ENCODE results near the gene B4GALNT2. TPM values are rescaled to one million over a fixed set of nuclear protein-coding genes. Genes with fewer than 3 reads are reported as not detected.

B4GALNT2 gene
- total and polyA plus RNA-seq, 2 of the 13 experiments (the other 11 are each of a cell fraction or from before 2014, with no cell fraction given) = not detected

GRCh38 chr17:49191917-49192741 is 59.6 kb downstream of the B4GALNT2 start (continued):
- TF ChIP-seq NFE2L2 (IDR thresholded peaks at IDR 0.05; ENCODE audit: low read length) (no peak), MIXL1 (CRISPR knock-in tag; IDR thresholded peaks at IDR 0.05) (peak; percentile 88), RCOR2 (CRISPR knock-in tag; IDR thresholded peaks at IDR 0.05) (no peak), ARNT (IDR thresholded peaks at IDR 0.05) (no peak), NFIB (CRISPR knock-in tag; IDR thresholded peaks at IDR 0.05; ENCODE audit: borderline replicate concordance) (0 out of 2 replicates have a peak, but pooled peaks have one; percentile 38), ZBTB25 (CRISPR knock-in tag; IDR thresholded peaks at IDR 0.05) (peak; percentile 87), ZNF383 (CRISPR knock-in tag; IDR thresholded peaks at IDR 0.05; ENCODE audit: borderline replicate concordance) (0 out of 2 replicates have a peak, but pooled peaks have one; percentile 59), ZFP62 (CRISPR knock-in tag; IDR thresholded peaks at IDR 0.05) (peak; percentile 89), ZNF513 (CRISPR knock-in tag; conservative IDR thresholded peaks at IDR 0.05) (peak; percentile 90; the same call in 1 of the 2 replicates), NR3C1 (CRISPR knock-in tag; IDR thresholded peaks at IDR 0.05) (no peak), FOXA1 (IDR thresholded peaks at IDR 0.05) (no peak), FOXA1 (CRISPR knock-in tag; IDR thresholded peaks at IDR 0.05) (no peak; the same call in 1 of the 2 replicates), SP140L (CRISPR knock-in tag; IDR thresholded peaks at IDR 0.05; ENCODE audit: borderline replicate concordance) (no peak), ZNF609 (CRISPR knock-in tag; IDR thresholded peaks at IDR 0.05; ENCODE audit: borderline replicate concordance) (peak; percentile 72), MIER3 (CRISPR knock-in tag; IDR thresholded peaks at IDR 0.05; ENCODE audit: borderline replicate concordance) (peak; percentile 88), POGZ (CRISPR knock-in tag; IDR thresholded peaks at IDR 0.05) (no peak), ZNF180 (CRISPR knock-in tag; IDR thresholded peaks at IDR 0.05; ENCODE audit: borderline replicate concordance, low read depth) (0 out of 2 replicates have a peak, but pooled peaks have one; percentile 86), REXO4 (CRISPR knock-in tag; IDR thresholded peaks at IDR 0.05; ENCODE audit: borderline replicate concordance) (peak; percentile 92; the same call in 1 of the 2 replicates), ZFP41 (CRISPR knock-in tag; IDR thresholded peaks at IDR 0.05; ENCODE audit: borderline replicate concordance) (no peak; the same call in 1 of the 2 replicates), ZNF841 (CRISPR knock-in tag; IDR thresholded peaks at IDR 0.05; ENCODE audit: borderline replicate concordance) (peak; percentile 81; the same call in 1 of the 2 replicates), PTBP1 (IDR thresholded peaks at IDR 0.05; ENCODE audit: low read depth, low read length, poor library complexity, severe bottlenecking) (peak; percentile 34), ZFAT (CRISPR knock-in tag; conservative IDR thresholded peaks at IDR 0.05) (peak; percentile 67), SCMH1 (CRISPR knock-in tag; IDR thresholded peaks at IDR 0.05; ENCODE audit: borderline replicate concordance) (no peak), PHF21A (CRISPR knock-in tag; IDR thresholded peaks at IDR 0.05) (peak; percentile 85)
